GM23338 (cell line): ENCODE data around the gene PAPPA. TPM values are rescaled to one million over a fixed set of nuclear protein-coding genes. Genes with fewer than 3 reads are reported as not detected.

Source experiments
- ATAC-seq: fragments of 200-7000 bp; cut with Tn5 transposase; 3 replicates; pipeline ENCODE4 v1.9.1; 2020
- DNase-seq: peaks from one replicate; pipeline ENCODE4 v3.0.0-alpha.2; 2015; ENCODE audit warnings: low spot score
- H2AFZ ChIP-seq: fragments of 200-600 bp; sonication (generic); 2 replicates; pipeline ENCODE4 v1.8.0; 2016; ENCODE audit warnings: antibody characterized with exemption, mild to moderate bottlenecking, moderate library complexity
- H3F3A ChIP-seq: fragments of 200-600 bp; sonication (generic); replicated peaks from 2 replicates; pipeline ENCODE4 v1.8.0; 2017; ENCODE audit warnings: antibody characterized with exemption, mixed run types, low read depth
- H3K27ac ChIP-seq: fragments of 200-600 bp; sonication (generic); 2 replicates; pipeline ENCODE4 v1.6.1; 2016; ENCODE audit warnings: low read depth
- H3K27me3 ChIP-seq: fragments of 200-600 bp; sonication (generic); 2 replicates; pipeline ENCODE4 v1.8.0; 2016; ENCODE audit warnings: mild to moderate bottlenecking, mixed run types, moderate library complexity; ENCODE audit not compliant: insufficient read depth
- H3K36me3 ChIP-seq: fragments of 200-600 bp; sonication (generic); 2 replicates; pipeline ENCODE4 v1.8.0; 2016; ENCODE audit warnings: mild to moderate bottlenecking; ENCODE audit not compliant: insufficient read depth
- H3K4me1 ChIP-seq: fragments of 200-600 bp; sonication (generic); 2 replicates; pipeline ENCODE4 v1.8.0; 2016; ENCODE audit warnings: mild to moderate bottlenecking, moderate library complexity; ENCODE audit not compliant: insufficient read depth
- H3K4me2 ChIP-seq: fragments of 200-600 bp; sonication (generic); 2 replicates; pipeline ENCODE4 v1.7.1; 2017; ENCODE audit warnings: mixed run types
- H3K4me3 ChIP-seq: fragments of 200-600 bp; sonication (generic); 2 replicates; pipeline ENCODE4 v1.6.1; 2016; ENCODE audit warnings: mixed run types
- H3K79me2 ChIP-seq: fragments of 200-600 bp; sonication (generic); replicated peaks from 2 replicates; pipeline ENCODE4 v1.8.0; 2017; ENCODE audit warnings: mild to moderate bottlenecking; ENCODE audit not compliant: insufficient read depth
- H3K9me2 ChIP-seq: fragments of 200-600 bp; sonication (generic); 2 replicates; pipeline ENCODE4 v1.8.0; 2017; ENCODE audit not compliant: insufficient read depth
- H4K20me1 ChIP-seq: fragments of 200-600 bp; sonication (generic); replicated peaks from 2 replicates; pipeline ENCODE4 v1.8.0; 2017; ENCODE audit warnings: mild to moderate bottlenecking; ENCODE audit not compliant: insufficient read depth
- H3K27ac Mint-ChIP-seq: 2 replicates; pipeline ENCODE4 v1.8.0; 2020; ENCODE audit warnings: inconsistent platforms, mild to moderate bottlenecking, moderate library complexity, mixed read lengths
- H3K27me3 Mint-ChIP-seq: 3 replicates; pipeline ENCODE4 v1.8.0; 2022; ENCODE audit warnings: low read depth, mild to moderate bottlenecking, moderate library complexity, mixed read lengths, inconsistent platforms; ENCODE audit not compliant: insufficient read depth, poor library complexity
- H3K36me3 Mint-ChIP-seq: 3 replicates; pipeline ENCODE4 v1.8.0; 2021; ENCODE audit warnings: low read depth, mild to moderate bottlenecking, inconsistent platforms, moderate library complexity, mixed read lengths
- H3K4me1 Mint-ChIP-seq: 3 replicates; pipeline ENCODE4 v1.8.0; 2020; ENCODE audit warnings: mild to moderate bottlenecking, inconsistent platforms, mixed read lengths
- H3K4me3 Mint-ChIP-seq: 3 replicates; pipeline ENCODE4 v1.8.0; 2021; ENCODE audit warnings: moderate library complexity, mild to moderate bottlenecking, inconsistent platforms, mixed read lengths
- H3K9me3 Mint-ChIP-seq: 3 replicates; pipeline ENCODE4 v1.8.0; 2020; ENCODE audit warnings: moderate library complexity, mild to moderate bottlenecking, inconsistent platforms, mixed read lengths
- CTCF ChIP-seq, 2 experiments: fragments of 200-600 bp in 1 of 2; sonication (generic) in 1 of 2; conservative IDR thresholded peaks; 2 replicates each; pipeline versions ENCODE4 v1.5.1 to v1.6.1; 2016 to 2017; ENCODE audit warnings: antibody characterized with exemption in 2 of 2, low read depth in 2 of 2, mild to moderate bottlenecking in 2 of 2, moderate library complexity in 1 of 2
- EZH2 ChIP-seq: fragments of 200-600 bp; sonication (generic); IDR thresholded peaks from one replicate; pipeline ENCODE4 v1.8.0; 2017; ENCODE audit warnings: antibody characterized with exemption, mild to moderate bottlenecking, low read depth; ENCODE audit not compliant: unreplicated experiment
- EZH2phosphoT487 ChIP-seq: fragments of 200-600 bp; sonication (generic); IDR thresholded peaks from one replicate; pipeline ENCODE4 v1.8.1; 2018; ENCODE audit warnings: antibody characterized with exemption; ENCODE audit not compliant: unreplicated experiment
- JUNB ChIP-seq: IDR thresholded peaks from one replicate; pipeline ENCODE4 v1.6.1; 2016; ENCODE audit warnings: antibody characterized with exemption; ENCODE audit not compliant: unreplicated experiment
- NANOG ChIP-seq: IDR thresholded peaks from 2 replicates; pipeline ENCODE4 v1.6.1; 2016; ENCODE audit warnings: antibody characterized with exemption, borderline replicate concordance
- POLR2AphosphoS5 ChIP-seq: IDR thresholded peaks from 2 replicates; pipeline ENCODE4 v1.6.1; 2016; ENCODE audit warnings: antibody characterized with exemption, low read depth
- STAT1 ChIP-seq: IDR thresholded peaks from one replicate; pipeline ENCODE4 v1.6.1; 2016; ENCODE audit warnings: antibody characterized with exemption; ENCODE audit not compliant: unreplicated experiment
- ZNF331 ChIP-seq: fragments of 250-450 bp; sonication (Bioruptor Pico); IDR thresholded peaks from 2 replicates; pipeline ENCODE4 v1.5.0; 2020; ENCODE audit warnings: low read depth, mild to moderate bottlenecking, moderate library complexity
- ZNF462 ChIP-seq: fragments of 250-450 bp; sonication (Bioruptor Pico); IDR thresholded peaks from 2 replicates; pipeline ENCODE4 v1.5.0; 2020; ENCODE audit warnings: mild to moderate bottlenecking, moderate library complexity
- polyA plus RNA-seq: library from polyadenylated mRNA; unstranded; fragments of >200 nt; fragmentation: Nextera tagmentation; extraction: Ambion mirVana; gene quantifications from 2 replicates; pipeline ENCODE4 v1.2.1, GENCODE V29; 2016
- total RNA-seq: library from RNA; depleted of rRNA; stranded (reverse); fragments of >200 nt; shearing (Covaris generic); gene quantifications from 2 replicates; pipeline ENCODE4 v1.2.3, GENCODE V29; 2014

Gene PAPPA
- total and polyA plus RNA-seq, 2 experiments from 2014 or later = 0.38 to 0.66 TPM

- Histone ChIP-seq H3K4me1 (peaks cover 20% of the 10 kb centered on the region), H3K79me2 (no peaks in the 10 kb centered on the region), H3K27ac (no peak overlapping the region), H2AFZ (no peak overlapping the region), H4K20me1 (no peaks in the 10 kb centered on the region), H3F3A (0 out of 2 replicates have a peak, but pooled peaks cover 3% of the 10 kb centered on the region), H3K4me2 (no peak overlapping the region), H3K27me3 (peaks cover 42% of the 10 kb centered on the region), H3K4me3 (no peak overlapping the region), H3K36me3 (no peaks in the 10 kb centered on the region), H3K9me2 (no peaks in the 10 kb centered on the region)
- H3K27ac Mint-ChIP-seq = no peak overlapping the region
- no peaks in the 10 kb centered on the region for H3K36me3 Mint-ChIP-seq
- H3K27me3 Mint-ChIP-seq = peaks cover 30% of the 10 kb centered on the region
- DNase-seq = no peak
- no peaks in the 10 kb centered on the region for H3K9me3 Mint-ChIP-seq
- TF ChIP-seq ZNF462 (CRISPR knock-in tag) = no peak
- TF ChIP-seq POLR2AphosphoS5 = no peak
- no peak overlapping the region for H3K4me3 Mint-ChIP-seq
- peaks cover 20% of the 10 kb centered on the region for H3K4me1 Mint-ChIP-seq
- ATAC-seq = no peak
Observed at GRCh38 chr9:116160676-116161571, 7.3 kb downstream of the PAPPA start.

DNA sequence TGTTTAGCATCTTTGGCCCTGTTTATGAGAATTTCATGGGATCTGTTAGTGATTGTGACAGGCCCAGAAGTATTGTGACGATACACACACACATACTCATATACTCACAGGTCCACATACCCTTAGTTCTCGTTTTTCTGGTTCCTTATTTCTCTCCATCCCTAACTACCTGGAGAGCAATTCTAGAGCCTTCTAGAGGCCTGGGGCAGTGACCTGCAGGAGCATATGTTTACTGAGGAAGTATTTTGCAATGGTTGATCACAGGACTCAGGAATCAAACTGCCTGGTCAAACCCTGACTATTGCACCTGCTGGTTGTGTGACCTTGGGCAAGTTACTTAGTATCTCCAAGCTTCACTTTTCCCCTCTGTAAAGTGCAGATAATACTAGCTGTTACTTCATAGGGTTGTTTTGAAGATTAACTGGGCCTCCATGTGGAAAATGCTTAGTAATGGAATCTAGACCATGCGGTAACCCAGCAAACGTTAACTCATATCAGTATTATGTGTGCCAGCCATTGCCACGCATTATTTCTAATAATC lies 8.7 kb downstream of the PAPPA start:
- no peak overlapping the region for H2AFZ ChIP-seq
- no peaks in the 10 kb centered on the region for H3K36me3 Mint-ChIP-seq
- H3K79me2 ChIP-seq = no peaks in the 10 kb centered on the region
- no peak overlapping the region for H3K27ac Mint-ChIP-seq
- peaks cover 11% of the 10 kb centered on the region; the same call in 2 of the 3 replicates for H3K4me1 Mint-ChIP-seq
- peaks cover 28% of the 10 kb centered on the region for H3K27me3 ChIP-seq
- H4K20me1 ChIP-seq = no peaks in the 10 kb centered on the region
- H3K9me3 Mint-ChIP-seq = no peaks in the 10 kb centered on the region
- no peak overlapping the region for H3K4me3 Mint-ChIP-seq
- DNase-seq (no peak), ATAC-seq (no peak)
- no peaks in the 10 kb centered on the region for H3K36me3 ChIP-seq
- H3K27me3 Mint-ChIP-seq = peaks cover 17% of the 10 kb centered on the region
- no peaks in the 10 kb centered on the region for H3F3A ChIP-seq
- H3K4me1 ChIP-seq = peaks cover 8% of the 10 kb centered on the region; the same call in 1 of the 2 replicates
- H3K4me2 ChIP-seq = no peak overlapping the region
- H3K9me2 ChIP-seq = no peaks in the 10 kb centered on the region
- no peak overlapping the region for H3K27ac ChIP-seq
- H3K4me3 ChIP-seq = no peak overlapping the region
- no peak for TF ChIP-seq EZH2
- TF ChIP-seq EZH2phosphoT487 = no peak
- TF ChIP-seq NANOG = no peak
- no peak for TF ChIP-seq JUNB
- TF ChIP-seq POLR2AphosphoS5 = no peak
- no peak for TF ChIP-seq STAT1
- TF ChIP-seq CTCF (conservative IDR thresholded peaks at IDR 0.05; ENCODE audit: low read depth in 2 of 2) = no peak
- no peak for TF ChIP-seq ZNF331 (CRISPR knock-in tag)
